ENCODE measurements around the gene ZNF81.

DNA sequence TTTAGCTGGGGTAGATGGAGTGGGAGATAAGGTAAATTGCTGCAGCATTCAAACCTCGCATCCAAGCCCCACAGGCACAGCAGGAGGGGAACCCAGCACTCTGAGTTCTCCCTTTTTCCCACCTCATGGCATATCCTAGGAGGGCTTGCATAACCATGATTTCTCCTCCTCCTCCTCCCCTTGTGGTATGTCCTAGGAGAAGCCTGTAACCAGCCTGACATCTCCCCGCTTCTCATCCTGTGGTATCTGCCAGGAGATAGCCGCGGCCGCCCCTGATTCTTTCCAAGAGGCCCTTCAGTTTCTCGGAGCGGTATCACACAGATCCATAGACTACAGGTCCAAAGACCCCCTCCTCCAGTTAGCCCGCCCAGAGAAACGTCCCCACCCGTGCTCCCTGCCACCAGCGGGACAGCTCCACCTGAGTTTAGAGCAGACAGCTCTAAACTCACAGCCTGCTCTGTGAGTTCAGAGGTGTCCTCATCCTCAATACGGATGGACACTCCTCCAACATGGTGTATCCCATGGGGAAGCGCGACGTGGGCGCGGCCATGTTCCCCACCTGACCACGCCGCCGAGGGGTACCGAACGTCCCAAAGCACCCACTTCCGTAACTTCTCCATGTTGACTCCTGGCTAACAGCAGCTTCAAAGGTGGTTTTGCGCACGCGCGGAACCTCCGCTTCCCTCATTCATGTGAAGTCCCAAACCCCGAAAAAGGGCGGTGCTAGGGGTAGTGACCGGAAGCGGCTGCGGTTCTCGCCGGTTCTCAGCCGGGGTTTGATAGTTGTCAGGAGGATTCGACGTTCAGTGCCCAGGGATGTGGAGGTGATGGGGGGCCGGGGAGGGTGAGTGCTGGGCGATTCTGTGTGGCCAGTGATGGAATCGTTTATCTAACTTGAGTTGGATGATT lies at the start of gene ZNF81:
- TF ChIP-seq, protein P1, sequence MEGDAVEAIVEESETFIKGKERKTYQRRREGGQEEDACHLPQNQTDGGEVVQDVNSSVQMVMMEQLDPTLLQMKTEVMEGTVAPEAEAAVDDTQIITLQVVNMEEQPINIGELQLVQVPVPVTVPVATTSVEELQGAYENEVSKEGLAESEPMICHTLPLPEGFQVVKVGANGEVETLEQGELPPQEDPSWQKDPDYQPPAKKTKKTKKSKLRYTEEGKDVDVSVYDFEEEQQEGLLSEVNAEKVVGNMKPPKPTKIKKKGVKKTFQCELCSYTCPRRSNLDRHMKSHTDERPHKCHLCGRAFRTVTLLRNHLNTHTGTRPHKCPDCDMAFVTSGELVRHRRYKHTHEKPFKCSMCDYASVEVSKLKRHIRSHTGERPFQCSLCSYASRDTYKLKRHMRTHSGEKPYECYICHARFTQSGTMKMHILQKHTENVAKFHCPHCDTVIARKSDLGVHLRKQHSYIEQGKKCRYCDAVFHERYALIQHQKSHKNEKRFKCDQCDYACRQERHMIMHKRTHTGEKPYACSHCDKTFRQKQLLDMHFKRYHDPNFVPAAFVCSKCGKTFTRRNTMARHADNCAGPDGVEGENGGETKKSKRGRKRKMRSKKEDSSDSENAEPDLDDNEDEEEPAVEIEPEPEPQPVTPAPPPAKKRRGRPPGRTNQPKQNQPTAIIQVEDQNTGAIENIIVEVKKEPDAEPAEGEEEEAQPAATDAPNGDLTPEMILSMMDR (conservative IDR thresholded peaks at IDR 0.05; ENCODE audit: low read depth, low read length): no peak
- no peak for TF ChIP-seq EZH2 (IDR thresholded peaks at IDR 0.05; ENCODE audit: low read length, unreplicated experiment)
- TF ChIP-seq EZH2phosphoT487 (IDR thresholded peaks at IDR 0.05; ENCODE audit: borderline replicate concordance, low read length): no peak

All from PC-3 (cell line).